AG10803 (cell line): ENCODE data around the gene C1orf50.
A peak's percentile ranks its signal among the peaks of the same experiment; 100 is the strongest.
"Not testable (repeated sequence)": the region's sequence is repeated elsewhere in the genome, so short reads cannot be mapped to it uniquely, and the experiment has no call there.

Experiments
- DNase-seq: peaks from one replicate; pipeline ENCODE4 v3.0.0; 2010; ENCODE audit warnings: low read depth
- H3K4me3 ChIP-seq: 2 replicates; pipeline ENCODE4 v1.5.1; 2011; ENCODE audit warnings: mild to moderate bottlenecking, low read length, control low read depth
- CTCF ChIP-seq: conservative IDR thresholded peaks from 2 replicates; pipeline ENCODE4 v1.5.1; 2011; ENCODE audit warnings: mild to moderate bottlenecking, low read length, control low read depth, inconsistent platforms

C1orf50 gene

GRCh38 chr1:42806171-42806570, 39.1 kb downstream of the C1orf50 start:
- no peak for TF ChIP-seq CTCF
- H3K4me3 ChIP-seq: no peak overlapping the region
- DNase-seq: no peak

GRCh38 chr1:42806593-42806992, 39.5 kb downstream of the C1orf50 start:
- TF ChIP-seq CTCF: no peak
- DNase-seq: no peak
- no peak overlapping the region for H3K4me3 ChIP-seq

GRCh38 chr1:42807056-42807668, 40.1 kb downstream of the C1orf50 start:
- no peak for TF ChIP-seq CTCF
- H3K4me3 ChIP-seq: no peak overlapping the region
- no peak for DNase-seq

GRCh38 chr1:42814815-42815214, 47.8 kb downstream of the C1orf50 start:
- DNase-seq, H3K4me3 ChIP-seq: not testable (repeated sequence)

- no peak for TF ChIP-seq CTCF
- DNase-seq: no peak
- peak overlapping the region; percentile 87 for H3K4me3 ChIP-seq
These were observed 49.0 kb downstream of the C1orf50 start for GRCh38 chr1:42815941-42816584.

GRCh38 chr1:42816585-42817439, 49.8 kb downstream of the C1orf50 start, which contains the start of the genes ERMAP and SVBP:
Gene ERMAP (plus strand): TSS chr1:42817122. CDS start chr1:42830449, 13,327 bp downstream.
Gene SVBP (minus strand): TSS chr1:42817397. CDS start chr1:42816544, 853 bp downstream.
- TF ChIP-seq CTCF: no peak
- H3K4me3 ChIP-seq: peak within 1 kb of the TSS; percentile 87
- DNase-seq: peak; percentile 82

GRCh38 chr1:42817440-42817767, 50.4 kb downstream of the C1orf50 start:
- no peak for TF ChIP-seq CTCF
- no peak for DNase-seq
- peak overlapping the region; percentile 67 for H3K4me3 ChIP-seq
